ENCODE results near the gene PTPN23.

The PTPN23 gene

GRCh38 chr3:47427866-47428265 lies 47.0 kb downstream of the PTPN23 start:
- Histone ChIP-seq H3K79me2 (ENCODE audit: insufficient read depth, low read length) (no peaks in the 10 kb centered on the region), H3K36me3 (ENCODE audit: insufficient read depth, low read length) (peaks cover 65% of the 10 kb centered on the region; the same call in 1 of the 2 replicates), H3K9me2 (replicated peaks; ENCODE audit: low read depth, low read length) (no peaks in the 10 kb centered on the region), H3K4me1 (ENCODE audit: insufficient read depth, low read length, poor library complexity, severe bottlenecking) (no peaks in the 10 kb centered on the region), H3K9me3 (ENCODE audit: insufficient read depth, low read depth, low read length) (no peaks in the 10 kb centered on the region), H3K4me2 (ENCODE audit: low read depth, low read length, poor library complexity, severe bottlenecking) (no peak overlapping the region), H2AFZ (ENCODE audit: low read length) (no peak overlapping the region), H4K20me1 (ENCODE audit: insufficient read depth, low read length, poor library complexity, severe bottlenecking) (no peaks in the 10 kb centered on the region), H3K9ac (ENCODE audit: low read depth, low read length, poor library complexity, severe bottlenecking) (no peak overlapping the region), H3K4me3 (ENCODE audit: low read length, poor library complexity, severe bottlenecking) (no peak overlapping the region), H3F3A (ENCODE audit: low read depth) (no peaks in the 10 kb centered on the region), H3K27me3 (ENCODE audit: insufficient read depth, low read length, poor library complexity, severe bottlenecking) (no peaks in the 10 kb centered on the region)
- TF ChIP-seq CTCF (conservative IDR thresholded peaks at IDR 0.05; ENCODE audit: low read length) (no peak), EZH2phosphoT487 (IDR thresholded peaks at IDR 0.05; ENCODE audit: borderline replicate concordance) (no peak)

DNA sequence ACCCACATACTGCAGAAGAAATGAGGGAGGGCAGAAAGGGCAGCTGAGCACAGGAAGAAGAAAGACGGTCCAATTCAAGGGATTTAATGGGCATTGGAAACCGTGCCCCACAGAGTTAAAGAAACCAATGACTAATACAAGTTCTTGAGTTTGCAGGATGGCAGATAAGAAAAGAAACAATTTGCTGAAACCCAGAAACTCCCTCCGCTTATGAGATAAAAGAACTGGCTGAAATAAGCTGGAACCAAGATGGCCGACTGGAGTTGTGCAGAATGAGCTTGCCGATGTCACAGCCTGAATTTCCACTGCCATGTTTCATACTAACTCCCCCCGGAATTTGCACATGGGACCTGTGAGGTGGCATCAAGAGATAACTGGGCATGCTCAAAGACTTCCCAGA lies 47.8 kb downstream of the PTPN23 start:
- no peak overlapping the region for H3K9ac ChIP-seq (ENCODE audit: low read depth, low read length, poor library complexity, severe bottlenecking)
- no peaks in the 10 kb centered on the region for H3K9me2 ChIP-seq (replicated peaks; ENCODE audit: low read depth, low read length)
- no peaks in the 10 kb centered on the region for H3K79me2 ChIP-seq (ENCODE audit: insufficient read depth, low read length)
- no peaks in the 10 kb centered on the region for H3K9me3 ChIP-seq (ENCODE audit: insufficient read depth, low read depth, low read length)
- TF ChIP-seq CTCF (conservative IDR thresholded peaks at IDR 0.05; ENCODE audit: low read length) (no peak), EZH2phosphoT487 (IDR thresholded peaks at IDR 0.05; ENCODE audit: borderline replicate concordance) (no peak)
- H3K4me2 ChIP-seq (ENCODE audit: low read depth, low read length, poor library complexity, severe bottlenecking), result no peak overlapping the region
- H3K4me3 ChIP-seq (ENCODE audit: low read length, poor library complexity, severe bottlenecking), result no peak overlapping the region
- H3F3A ChIP-seq (ENCODE audit: low read depth), result no peaks in the 10 kb centered on the region
- H3K36me3 ChIP-seq (ENCODE audit: insufficient read depth, low read length), result peaks cover 72% of the 10 kb centered on the region
- H3K27me3 ChIP-seq (ENCODE audit: insufficient read depth, low read length, poor library complexity, severe bottlenecking), result no peaks in the 10 kb centered on the region
- no peaks in the 10 kb centered on the region for H3K4me1 ChIP-seq (ENCODE audit: insufficient read depth, low read length, poor library complexity, severe bottlenecking)
- no peaks in the 10 kb centered on the region for H4K20me1 ChIP-seq (ENCODE audit: insufficient read depth, low read length, poor library complexity, severe bottlenecking)
- H2AFZ ChIP-seq (ENCODE audit: low read length), result no peak overlapping the region

GRCh38 chr3:47429476-47430270 lies 48.9 kb downstream of the PTPN23 start:
- Histone ChIP-seq H3K4me2 (ENCODE audit: low read depth, low read length, poor library complexity, severe bottlenecking) (no peak overlapping the region), H3K4me1 (ENCODE audit: insufficient read depth, low read length, poor library complexity, severe bottlenecking) (no peaks in the 10 kb centered on the region), H3K9me2 (replicated peaks; ENCODE audit: low read depth, low read length) (no peaks in the 10 kb centered on the region), H3K27me3 (ENCODE audit: insufficient read depth, low read length, poor library complexity, severe bottlenecking) (no peaks in the 10 kb centered on the region), H3K36me3 (ENCODE audit: insufficient read depth, low read length) (peaks cover 72% of the 10 kb centered on the region), H3K79me2 (ENCODE audit: insufficient read depth, low read length) (no peaks in the 10 kb centered on the region), H2AFZ (ENCODE audit: low read length) (no peak overlapping the region), H3K4me3 (ENCODE audit: low read length, poor library complexity, severe bottlenecking) (no peak overlapping the region), H3F3A (ENCODE audit: low read depth) (no peaks in the 10 kb centered on the region), H4K20me1 (ENCODE audit: insufficient read depth, low read length, poor library complexity, severe bottlenecking) (no peaks in the 10 kb centered on the region), H3K9ac (ENCODE audit: low read depth, low read length, poor library complexity, severe bottlenecking) (no peak overlapping the region), H3K9me3 (ENCODE audit: insufficient read depth, low read depth, low read length) (no peaks in the 10 kb centered on the region)
- TF ChIP-seq EZH2phosphoT487 (IDR thresholded peaks at IDR 0.05; ENCODE audit: borderline replicate concordance), result no peak
- TF ChIP-seq CTCF (conservative IDR thresholded peaks at IDR 0.05; ENCODE audit: low read length), result no peak
